RWPE2 (cell line): ENCODE data around the gene DNAJC12.

Experiments
- ATAC-seq: fragments of 200-7000 bp; cut with Tn5 transposase; 3 replicates; pipeline ENCODE4 v1.9.1; 2021; ENCODE audit warnings: low read depth
- DNase-seq: peaks from one replicate; pipeline ENCODE4 v3.0.0-alpha.2; 2020; ENCODE audit warnings: low spot score
- H3K27ac ChIP-seq: fragments of 450-650 bp; 2 replicates; pipeline ENCODE4 v1.5.1; 2017; ENCODE audit warnings: mild to moderate bottlenecking; ENCODE audit not compliant: poor library complexity, severe bottlenecking
- H3K27me3 ChIP-seq: fragments of 250-450 bp; sonication (Bioruptor Pico); 2 replicates; pipeline ENCODE4 v1.5.1; 2021; ENCODE audit warnings: mild to moderate bottlenecking, moderate library complexity; ENCODE audit not compliant: insufficient read depth, poor library complexity, severe bottlenecking
- H3K36me3 ChIP-seq: fragments of 250-450 bp; sonication (Bioruptor Pico); 2 replicates; pipeline ENCODE4 v1.5.1; 2020; ENCODE audit warnings: low read depth, mild to moderate bottlenecking, moderate library complexity
- H3K4me1 ChIP-seq: fragments of 250-450 bp; sonication (Bioruptor Pico); 2 replicates; pipeline ENCODE4 v1.5.1; 2021; ENCODE audit warnings: mild to moderate bottlenecking, moderate library complexity; ENCODE audit not compliant: insufficient read depth, poor library complexity, severe bottlenecking
- H3K4me3 ChIP-seq: fragments of 250-450 bp; sonication (Bioruptor Pico); 2 replicates; pipeline ENCODE4 v1.5.1; 2021; ENCODE audit warnings: mild to moderate bottlenecking, moderate library complexity; ENCODE audit not compliant: severe bottlenecking
- H3K9me3 ChIP-seq: fragments of 250-450 bp; sonication (Bioruptor Pico); 2 replicates; pipeline ENCODE4 v1.5.1; 2021; ENCODE audit warnings: mild to moderate bottlenecking, moderate library complexity; ENCODE audit not compliant: severe bottlenecking
- TF ChIP-seq, protein P1 (sequence below): fragments of 450-650 bp; IDR thresholded peaks from one replicate; pipeline ENCODE4 v1.5.1; 2017; ENCODE audit warnings: mild to moderate bottlenecking, moderate library complexity; ENCODE audit not compliant: poor library complexity, severe bottlenecking

The DNAJC12 gene

DNA sequence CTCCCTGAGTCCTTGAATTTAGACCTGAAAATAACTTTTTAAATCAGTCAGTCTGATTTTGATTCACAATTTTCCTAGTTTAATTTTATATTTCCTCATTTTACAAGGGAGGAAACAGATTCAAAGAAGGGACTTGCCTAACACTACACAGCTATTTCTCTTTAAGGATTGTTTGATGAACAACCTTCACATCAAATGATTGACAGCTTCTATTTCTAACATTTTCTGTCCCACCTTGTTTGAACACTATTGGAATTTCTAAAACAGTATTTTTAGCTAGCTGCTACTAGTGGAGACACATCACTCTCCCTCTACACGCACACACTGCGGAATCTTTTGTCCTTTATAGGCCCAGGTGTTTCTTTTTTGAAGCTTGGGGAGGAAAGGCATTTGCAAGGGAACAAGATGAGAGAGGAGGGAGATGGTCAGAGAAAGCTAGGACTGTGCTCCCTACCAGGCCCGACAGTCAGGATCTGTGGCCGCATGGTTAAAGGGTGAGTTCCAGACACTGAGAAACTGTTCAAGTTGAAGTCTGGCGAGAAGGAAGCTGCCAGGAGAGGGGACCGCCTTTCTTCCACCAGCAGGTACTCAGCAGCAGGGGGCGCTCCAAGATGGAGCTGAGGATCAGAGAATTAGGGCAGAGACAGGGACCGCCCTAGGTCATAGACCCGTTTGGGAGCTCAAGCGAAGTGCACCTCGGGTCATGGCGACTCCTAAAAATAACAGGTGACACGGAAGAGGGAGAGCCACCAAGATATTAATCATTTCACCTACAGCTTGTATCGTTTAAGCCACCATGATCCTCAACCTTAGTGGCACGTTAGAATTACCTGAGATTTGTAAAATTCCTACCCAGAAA is 49.7 kb downstream of the DNAJC12 start:
- peaks cover 6% of the 10 kb centered on the region for H3K4me1 ChIP-seq
- no peaks in the 10 kb centered on the region for H3K9me3 ChIP-seq
- no peaks in the 10 kb centered on the region for H3K27me3 ChIP-seq
- no peak overlapping the region for H3K4me3 ChIP-seq
- ATAC-seq (no peak), DNase-seq (no peak)
- no peaks in the 10 kb centered on the region for H3K36me3 ChIP-seq
- H3K27ac ChIP-seq = no peak overlapping the region
- TF ChIP-seq, protein P1, sequence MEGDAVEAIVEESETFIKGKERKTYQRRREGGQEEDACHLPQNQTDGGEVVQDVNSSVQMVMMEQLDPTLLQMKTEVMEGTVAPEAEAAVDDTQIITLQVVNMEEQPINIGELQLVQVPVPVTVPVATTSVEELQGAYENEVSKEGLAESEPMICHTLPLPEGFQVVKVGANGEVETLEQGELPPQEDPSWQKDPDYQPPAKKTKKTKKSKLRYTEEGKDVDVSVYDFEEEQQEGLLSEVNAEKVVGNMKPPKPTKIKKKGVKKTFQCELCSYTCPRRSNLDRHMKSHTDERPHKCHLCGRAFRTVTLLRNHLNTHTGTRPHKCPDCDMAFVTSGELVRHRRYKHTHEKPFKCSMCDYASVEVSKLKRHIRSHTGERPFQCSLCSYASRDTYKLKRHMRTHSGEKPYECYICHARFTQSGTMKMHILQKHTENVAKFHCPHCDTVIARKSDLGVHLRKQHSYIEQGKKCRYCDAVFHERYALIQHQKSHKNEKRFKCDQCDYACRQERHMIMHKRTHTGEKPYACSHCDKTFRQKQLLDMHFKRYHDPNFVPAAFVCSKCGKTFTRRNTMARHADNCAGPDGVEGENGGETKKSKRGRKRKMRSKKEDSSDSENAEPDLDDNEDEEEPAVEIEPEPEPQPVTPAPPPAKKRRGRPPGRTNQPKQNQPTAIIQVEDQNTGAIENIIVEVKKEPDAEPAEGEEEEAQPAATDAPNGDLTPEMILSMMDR = peak; percentile 37

DNA sequence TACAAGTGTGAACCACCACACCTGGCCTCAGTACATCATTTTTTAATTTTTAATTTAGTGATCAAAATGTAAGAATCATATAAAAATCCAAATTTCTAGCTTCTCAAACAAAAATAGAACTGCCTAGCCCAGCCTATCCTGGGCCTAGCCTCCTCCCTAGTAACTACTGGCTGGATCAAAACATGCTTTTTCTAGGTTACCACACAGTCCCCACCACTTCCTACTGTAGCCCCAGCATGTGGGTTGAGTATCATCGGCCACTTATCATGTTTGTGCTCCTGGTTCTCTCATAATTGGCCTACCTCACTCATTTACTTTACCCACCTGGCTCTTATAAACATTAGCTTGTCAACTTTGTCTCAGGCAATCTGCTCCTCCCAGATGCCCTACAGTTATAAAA is 52.9 kb downstream of the DNAJC12 start:
- TF ChIP-seq, protein P1 = no peak
- no peak overlapping the region for H3K27ac ChIP-seq
- no peak for DNase-seq
- ATAC-seq = no peak
- no peaks in the 10 kb centered on the region for H3K36me3 ChIP-seq
- no peaks in the 10 kb centered on the region for H3K9me3 ChIP-seq
- no peaks in the 10 kb centered on the region for H3K4me1 ChIP-seq
- H3K4me3 ChIP-seq = no peak overlapping the region
- no peaks in the 10 kb centered on the region for H3K27me3 ChIP-seq

DNA sequence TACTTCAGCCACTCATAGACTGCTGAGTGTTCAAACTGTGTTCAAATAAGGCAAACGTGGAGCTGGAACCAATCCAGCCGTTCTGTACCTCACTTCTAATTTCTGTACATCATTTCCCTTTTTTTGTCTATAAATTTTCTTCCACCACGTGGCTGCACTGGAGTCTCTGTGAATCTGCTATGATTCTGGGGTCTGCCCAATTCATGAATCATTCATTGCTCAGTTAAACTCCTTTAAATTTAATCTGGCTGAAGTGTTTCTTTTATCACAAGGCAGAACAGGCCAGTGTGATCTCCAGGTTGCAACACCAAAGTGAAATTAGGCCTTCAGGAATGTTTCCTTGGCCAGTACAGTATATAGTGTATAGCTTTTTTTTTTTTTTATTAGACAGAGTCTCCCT is 53.5 kb downstream of the DNAJC12 start:
- no peak for ATAC-seq
- Histone ChIP-seq H3K36me3 (no peaks in the 10 kb centered on the region), H3K27ac (no peak overlapping the region), H3K27me3 (no peaks in the 10 kb centered on the region), H3K9me3 (no peaks in the 10 kb centered on the region), H3K4me1 (no peaks in the 10 kb centered on the region), H3K4me3 (no peak overlapping the region)
- DNase-seq = no peak
- TF ChIP-seq, protein P1 = no peak

DNA sequence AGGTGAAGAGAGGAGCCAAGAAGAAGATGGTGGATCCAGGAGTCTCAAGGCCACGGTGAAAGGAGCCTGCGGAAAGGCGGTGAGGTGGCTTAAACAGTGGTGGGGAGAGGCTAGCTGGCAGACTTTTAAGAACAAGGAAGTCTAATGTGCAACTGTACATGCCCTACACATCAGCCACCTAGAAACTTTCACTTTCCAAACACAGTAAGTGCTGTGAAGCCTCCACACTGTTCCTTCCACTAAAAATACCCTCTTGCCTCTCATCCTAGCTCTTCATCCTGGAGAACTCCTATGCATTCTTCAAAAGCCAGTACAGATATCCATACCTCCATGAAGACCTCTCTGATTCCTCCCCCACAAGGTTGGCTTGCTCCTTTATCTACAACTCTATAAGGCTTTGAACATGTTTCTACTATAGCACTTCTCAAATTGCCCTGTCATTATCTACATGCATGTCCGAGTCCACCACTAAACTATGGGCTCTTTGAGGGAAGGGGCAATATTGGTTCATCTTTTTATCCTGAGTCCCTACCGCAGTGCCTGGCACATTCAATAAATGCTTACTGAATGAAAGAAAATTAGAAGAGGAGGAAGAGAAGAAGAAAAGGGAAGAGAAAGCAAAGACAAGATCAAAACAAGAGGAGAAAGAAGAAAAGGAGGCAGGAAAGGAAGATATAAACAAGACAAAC is 54.2 kb downstream of the DNAJC12 start:
- no peak for ATAC-seq
- DNase-seq = no peak
- H3K4me1 ChIP-seq = no peaks in the 10 kb centered on the region

More for the DNA sequence above, 54.2 kb downstream of the DNAJC12 start:
- no peaks in the 10 kb centered on the region for H3K9me3 ChIP-seq
- TF ChIP-seq, protein P1 = no peak
- no peaks in the 10 kb centered on the region for H3K36me3 ChIP-seq
- H3K4me3 ChIP-seq = no peak overlapping the region
- H3K27me3 ChIP-seq = no peaks in the 10 kb centered on the region
- no peak overlapping the region for H3K27ac ChIP-seq
